Fibroblast of upper back skin (primary cell): ENCODE measurements around the gene FBN3.
A peak's percentile ranks its signal among the peaks of the same experiment; 100 is the strongest.
"Not testable (repeated sequence)": the region's sequence is repeated elsewhere in the genome, so short reads cannot be mapped to it uniquely, and the experiment has no call there.

Source experiments
- DNase-seq: peaks from one replicate; pipeline ENCODE4 v3.0.0-alpha.2; 2013

Gene FBN3

DNA sequence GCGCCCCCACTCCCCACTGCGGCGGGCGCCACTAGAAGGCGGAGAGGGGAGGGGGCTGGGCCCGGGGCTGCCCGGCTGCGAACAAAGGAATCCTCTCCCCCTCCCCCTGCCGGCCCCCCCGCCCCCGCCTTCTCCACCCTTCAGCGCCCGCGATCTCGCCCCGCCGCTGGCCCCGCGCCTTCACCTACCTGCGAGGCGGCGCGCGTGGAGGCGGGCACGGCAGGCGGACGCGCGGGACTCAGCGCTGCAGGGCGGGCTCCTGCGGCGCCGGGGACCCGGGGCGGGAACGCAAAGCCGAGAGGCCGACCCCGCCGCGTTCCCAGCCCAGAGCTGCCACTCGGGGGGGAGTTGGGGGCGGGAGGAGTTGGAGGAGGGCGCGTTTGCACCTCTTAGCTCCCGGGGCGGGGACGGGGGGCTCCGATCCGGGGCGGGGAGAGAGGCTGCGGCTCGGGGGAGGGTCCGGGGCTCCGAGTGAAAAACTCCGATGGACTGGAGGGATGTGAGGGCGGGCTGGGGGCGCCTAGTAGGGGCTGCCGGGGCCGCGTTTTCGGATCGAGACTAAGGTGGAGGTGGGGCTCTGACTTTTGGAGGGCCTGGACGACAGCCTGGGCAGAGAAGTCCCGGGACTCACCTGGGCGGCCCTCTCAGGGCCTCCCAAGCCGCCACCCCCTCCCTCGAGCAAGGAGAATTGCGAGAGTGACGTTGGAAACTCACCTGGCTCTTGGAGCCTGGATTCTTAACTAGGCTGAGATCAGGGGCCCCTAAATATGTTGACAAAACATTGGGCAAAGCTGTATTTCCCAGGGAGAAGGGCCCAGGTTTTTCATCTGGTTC, at the start of gene FBN3:
FBN3 (minus strand) TSS at position 332 of the 834 bp plus-strand sequence. CDS start 2,112 bp downstream, outside the sequence.
- DNase-seq, result no peak

GRCh38 chr19:8196271-8196927, 47.0 kb upstream of the FBN3 start:
- DNase-seq, result no peak

DNA sequence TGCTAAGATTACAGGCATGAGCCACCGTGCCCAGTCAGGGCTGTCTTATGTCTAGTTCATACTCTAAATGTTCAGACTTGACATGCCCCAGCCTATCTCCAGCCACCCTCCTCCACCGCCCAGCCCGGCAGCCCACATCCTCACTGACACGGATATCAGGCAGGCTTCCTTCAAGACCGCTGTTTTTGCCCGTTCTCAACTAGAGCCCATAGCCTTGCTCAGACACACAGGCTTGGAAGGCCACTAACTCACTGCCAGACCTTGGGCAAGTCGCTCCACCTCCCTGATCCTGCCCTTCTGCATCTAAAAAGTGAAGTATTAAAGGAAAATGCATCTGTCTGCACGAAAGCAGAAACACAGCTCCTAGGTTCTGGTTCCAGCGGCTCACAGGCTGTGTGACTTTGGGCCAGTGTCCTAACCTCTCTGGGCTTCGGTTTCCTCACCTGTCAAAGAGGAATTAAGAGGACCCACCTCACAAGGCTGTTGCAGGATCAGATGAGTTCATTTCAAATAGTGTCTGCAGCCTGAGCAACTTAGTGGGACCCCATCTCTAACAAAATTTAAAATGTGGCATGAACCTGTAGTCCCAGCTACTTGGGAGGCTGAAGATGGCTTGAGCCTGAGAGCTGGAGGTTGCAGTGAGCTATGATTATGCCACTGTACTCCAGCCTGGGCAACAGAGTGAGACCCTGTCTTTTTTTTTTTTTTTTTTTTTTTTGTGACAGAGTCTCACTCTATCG, 45.3 kb upstream of the FBN3 start:
- no peak for DNase-seq

- no peak for DNase-seq
Observed at GRCh38 chr19:8192221-8192820, 42.9 kb upstream of the FBN3 start.

DNA sequence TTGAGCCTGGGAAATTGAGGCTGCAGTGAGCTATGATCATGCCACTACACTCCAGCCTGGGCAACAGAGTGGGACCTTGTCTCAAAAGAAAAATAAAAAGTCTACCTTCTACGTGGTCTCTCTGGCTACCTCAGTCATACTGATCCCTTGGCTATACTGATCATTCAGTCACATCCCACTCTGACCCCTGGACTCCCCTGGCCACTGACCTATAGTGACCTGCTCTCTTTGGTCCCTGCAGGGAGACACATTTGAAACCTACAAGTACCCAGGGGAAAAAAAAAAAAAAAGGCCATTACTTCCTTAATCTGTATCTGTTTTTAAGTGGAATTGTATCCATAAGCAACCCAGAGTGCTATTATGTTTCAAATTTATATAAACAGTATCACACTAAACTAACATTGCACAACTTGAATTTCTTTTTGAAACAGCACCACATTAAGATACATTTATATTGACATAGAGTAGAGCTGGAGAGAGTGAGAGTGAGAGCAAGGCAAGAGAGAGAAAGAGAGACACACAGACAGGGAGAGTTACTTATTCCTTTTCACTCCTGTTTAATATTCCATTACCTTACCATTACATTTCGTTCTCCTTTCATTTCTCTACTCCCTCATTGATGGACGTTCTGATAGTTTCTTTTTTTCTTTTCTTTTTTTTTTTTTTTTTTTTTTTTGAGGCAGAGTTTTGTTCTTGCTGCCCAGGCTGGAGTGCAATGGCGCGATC, 36.1 kb upstream of the FBN3 start:
- no peak for DNase-seq

GRCh38 chr19:8184274-8184673, 34.9 kb upstream of the FBN3 start:
- no peak for DNase-seq

- DNase-seq, result no peak
Observed at GRCh38 chr19:8180018-8180417, 30.6 kb upstream of the FBN3 start.

DNA sequence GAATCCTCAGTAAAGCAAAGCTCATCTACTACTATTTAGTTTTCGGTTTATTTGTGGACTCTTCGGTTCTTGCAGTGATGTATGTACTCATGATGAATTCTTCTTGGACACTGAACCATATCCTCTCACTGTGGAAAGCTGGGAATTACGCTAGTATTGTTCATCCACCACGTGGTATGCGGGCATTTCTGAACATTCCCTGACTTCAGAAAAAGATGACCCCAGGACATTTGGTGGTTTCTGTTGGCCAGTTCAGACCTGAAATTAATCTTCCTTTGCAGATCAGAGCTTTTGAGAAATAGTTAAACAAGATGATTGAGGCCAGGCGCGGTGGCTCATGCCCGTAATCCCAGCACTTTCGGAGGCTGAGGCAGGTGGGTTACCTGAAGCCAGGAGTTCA, 25.3 kb upstream of the FBN3 start:
- DNase-seq, result no peak

DNA sequence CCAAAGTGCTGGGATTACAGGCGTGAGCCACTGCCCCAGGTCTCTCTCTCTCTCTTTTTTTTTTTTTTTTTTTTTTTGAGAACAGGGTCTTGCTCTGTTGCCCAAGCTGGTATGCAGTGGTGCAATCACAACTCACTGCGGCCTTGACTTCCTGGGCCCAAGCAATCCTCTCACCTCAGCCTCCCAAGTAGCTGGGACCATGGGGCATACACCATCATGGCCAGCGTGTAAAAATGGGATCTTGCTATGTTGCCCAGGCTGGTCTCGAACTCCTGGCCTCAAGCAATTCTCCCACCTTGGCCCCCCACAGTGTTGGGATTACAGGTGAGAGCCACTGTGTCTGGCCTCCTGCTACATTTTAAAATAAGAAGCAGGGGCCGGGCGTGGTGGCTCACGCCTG, 19.1 kb upstream of the FBN3 start:
- DNase-seq, result no peak

- no peak for DNase-seq
Observed at GRCh38 chr19:8167985-8168384, 18.6 kb upstream of the FBN3 start.

DNA sequence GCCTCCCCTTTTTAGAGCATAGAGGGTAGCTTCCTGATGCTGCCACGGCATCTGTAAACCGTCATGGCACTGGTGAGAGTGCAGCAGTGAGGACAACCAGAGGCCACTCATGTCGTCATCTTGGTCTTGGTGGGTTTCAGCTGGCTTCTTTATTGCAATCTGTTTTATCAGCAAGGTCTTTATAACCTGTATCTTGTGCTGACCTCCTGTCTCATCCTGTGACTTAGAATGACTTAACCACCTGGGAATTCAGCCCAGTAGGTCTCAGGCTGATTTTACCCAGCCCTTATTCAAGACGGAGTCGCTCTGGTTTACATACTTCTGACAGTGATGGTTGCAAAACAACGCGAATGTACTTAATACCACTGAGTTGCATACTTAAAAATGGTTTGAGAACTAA, 14.4 kb upstream of the FBN3 start:
- DNase-seq, result no peak

DNA sequence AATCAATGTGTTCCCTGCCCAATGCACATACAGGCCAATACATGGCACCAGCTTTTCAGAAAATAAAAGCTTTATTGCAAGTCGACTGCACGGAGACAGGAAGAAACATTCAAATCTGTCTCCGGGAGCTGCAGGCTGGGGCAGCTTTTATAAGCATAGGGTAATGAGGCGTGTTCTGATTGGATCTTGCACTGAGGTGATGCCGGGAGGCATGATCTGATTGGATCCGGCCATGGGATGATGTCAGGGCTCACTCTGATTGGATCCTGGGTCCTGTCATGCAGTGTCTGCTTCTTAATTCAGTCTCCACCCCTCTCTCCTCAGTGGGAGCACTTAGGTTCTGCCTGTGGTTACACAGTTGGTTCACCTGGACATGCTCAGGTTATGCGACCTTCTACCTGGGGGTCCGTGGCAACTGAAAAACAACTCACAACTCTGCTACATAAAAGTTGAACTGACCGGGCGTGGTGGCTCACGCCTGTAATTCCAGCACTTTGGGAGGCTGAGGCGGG, 11.8 kb upstream of the FBN3 start:
- DNase-seq, result peak; percentile 21

- DNase-seq, result not testable (repeated sequence)
Observed at GRCh38 chr19:8159322-8159721, 9.9 kb upstream of the FBN3 start.

GRCh38 chr19:8158411-8159074, 9.2 kb upstream of the FBN3 start:
- peak; percentile 68 for DNase-seq

DNA sequence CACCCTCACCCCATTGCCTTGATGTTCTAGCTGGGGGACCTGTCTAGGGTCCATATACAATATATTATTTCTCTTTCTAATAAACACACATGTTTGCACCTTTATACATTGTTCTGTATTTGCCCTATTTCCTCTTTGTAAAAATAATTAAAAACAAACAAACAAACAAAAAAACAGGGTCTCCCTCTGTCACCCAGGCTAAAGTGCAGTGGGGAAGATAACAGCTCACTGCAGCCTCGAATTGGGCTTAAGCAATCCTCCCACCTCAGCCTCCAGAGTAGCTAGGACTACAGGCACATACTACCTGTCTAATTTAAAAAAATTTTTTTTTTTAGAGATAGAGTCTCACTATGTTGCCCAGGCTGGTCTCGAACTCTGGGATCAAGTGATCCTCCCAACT, 5.9 kb upstream of the FBN3 start:
- DNase-seq, result no peak

GRCh38 chr19:8154014-8154413, 4.6 kb upstream of the FBN3 start:
- not testable (repeated sequence) for DNase-seq

GRCh38 chr19:8151767-8152035, 2.3 kb upstream of the FBN3 start:
- no peak for DNase-seq

DNA sequence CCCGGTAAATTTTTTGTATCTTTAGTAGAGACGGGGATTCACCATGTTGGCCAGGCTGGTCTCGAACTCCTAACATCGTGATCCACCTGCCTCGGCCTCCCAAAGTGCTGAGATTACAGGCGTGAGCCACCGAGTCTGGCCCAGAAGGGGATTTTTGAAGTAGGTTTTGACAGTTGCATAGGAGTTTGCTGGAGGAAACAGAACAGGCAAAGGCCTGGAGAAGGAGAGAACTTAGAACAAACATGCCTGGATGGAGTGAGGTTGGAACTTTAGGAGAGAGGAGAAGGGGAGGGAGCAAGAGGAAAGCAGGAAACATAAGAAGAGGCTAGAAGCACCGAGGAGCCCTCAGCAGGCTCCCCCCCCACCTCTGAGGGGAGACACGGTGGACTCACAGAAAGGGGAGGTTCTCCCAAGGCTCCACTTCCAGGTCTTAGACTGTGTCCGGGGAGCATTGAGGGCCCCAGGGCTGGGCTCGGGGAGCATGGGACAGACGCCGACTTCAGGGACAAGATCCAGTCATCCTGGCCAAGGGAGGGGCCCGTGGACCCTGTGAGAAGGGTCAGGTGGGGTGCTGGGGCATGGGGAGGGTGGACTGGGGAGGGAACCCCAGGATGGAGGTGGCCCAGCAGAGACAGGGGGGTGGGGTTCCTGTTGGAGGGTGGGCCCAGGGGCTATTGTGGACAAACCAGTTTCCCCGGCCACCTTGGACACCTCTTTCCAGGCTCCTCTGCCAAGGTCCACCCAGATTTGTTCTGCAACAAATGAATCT, 1.8 kb upstream of the FBN3 start:
- no peak for DNase-seq

- DNase-seq, result no peak
Observed at GRCh38 chr19:8150178-8150865, 930 bp upstream of the FBN3 start.

- no peak for DNase-seq
Observed at GRCh38 chr19:8148410-8149260, 757 bp downstream of the FBN3 start.
